ENCODE measurements around the gene LNX1.

LNX1 gene

GRCh38 chr4:53538756-53539155, 52.5 kb downstream of the LNX1 start:
- DNase-seq (ENCODE audit: extremely low read depth in 1 of 2, low read depth in 1 of 2): no peak

- DNase-seq (ENCODE audit: extremely low read depth in 1 of 2, low read depth in 1 of 2): no peak
Measured at GRCh38 chr4:53537606-53538005, 53.7 kb downstream of the LNX1 start.

GRCh38 chr4:53536328-53536727, 55.0 kb downstream of the LNX1 start:
- DNase-seq (ENCODE audit: extremely low read depth in 1 of 2, low read depth in 1 of 2): no peak

GRCh38 chr4:53535567-53535966, 55.7 kb downstream of the LNX1 start:
- DNase-seq (ENCODE audit: extremely low read depth in 1 of 2, low read depth in 1 of 2): no peak

- DNase-seq (ENCODE audit: extremely low read depth in 1 of 2, low read depth in 1 of 2): no peak
Measured at GRCh38 chr4:53534684-53535083, 56.6 kb downstream of the LNX1 start.

GRCh38 chr4:53532521-53532920, 58.8 kb downstream of the LNX1 start:
- DNase-seq (ENCODE audit: extremely low read depth in 1 of 2, low read depth in 1 of 2): no peak

GRCh38 chr4:53531585-53532224, 59.6 kb downstream of the LNX1 start:
- DNase-seq (ENCODE audit: extremely low read depth in 1 of 2, low read depth in 1 of 2): no peak

- no peak for DNase-seq (ENCODE audit: extremely low read depth in 1 of 2, low read depth in 1 of 2)
Measured at GRCh38 chr4:53529025-53529424, 62.3 kb downstream of the LNX1 start.

- no peak for DNase-seq (ENCODE audit: extremely low read depth in 1 of 2, low read depth in 1 of 2)
Measured at GRCh38 chr4:53527930-53528329, 63.4 kb downstream of the LNX1 start.

GRCh38 chr4:53527326-53527725, 64.0 kb downstream of the LNX1 start:
- DNase-seq (ENCODE audit: extremely low read depth in 1 of 2, low read depth in 1 of 2): no peak

- DNase-seq (ENCODE audit: extremely low read depth in 1 of 2, low read depth in 1 of 2): no peak
Measured at GRCh38 chr4:53522334-53522733, 69.0 kb downstream of the LNX1 start.

- DNase-seq (ENCODE audit: extremely low read depth in 1 of 2, low read depth in 1 of 2): no peak
Measured at GRCh38 chr4:53520116-53520515, 71.2 kb downstream of the LNX1 start.

GRCh38 chr4:53518807-53519206, 72.5 kb downstream of the LNX1 start:
- DNase-seq (ENCODE audit: extremely low read depth in 1 of 2, low read depth in 1 of 2): no peak

GRCh38 chr4:53515076-53515475, 76.2 kb downstream of the LNX1 start:
- DNase-seq (ENCODE audit: extremely low read depth in 1 of 2, low read depth in 1 of 2): no peak

- no peak for DNase-seq (ENCODE audit: extremely low read depth in 1 of 2, low read depth in 1 of 2)
Measured at GRCh38 chr4:53514509-53514908, 76.8 kb downstream of the LNX1 start.

- DNase-seq (ENCODE audit: extremely low read depth in 1 of 2, low read depth in 1 of 2): no peak
Measured at GRCh38 chr4:53512608-53513007, 78.7 kb downstream of the LNX1 start.

GRCh38 chr4:53511014-53511413, 80.3 kb downstream of the LNX1 start:
- no peak for DNase-seq (ENCODE audit: extremely low read depth in 1 of 2, low read depth in 1 of 2)

GRCh38 chr4:53510321-53510720, 81.0 kb downstream of the LNX1 start:
- no peak for DNase-seq (ENCODE audit: extremely low read depth in 1 of 2, low read depth in 1 of 2)

- DNase-seq (ENCODE audit: extremely low read depth in 1 of 2, low read depth in 1 of 2): no peak
Measured at GRCh38 chr4:53508446-53508845, 82.8 kb downstream of the LNX1 start.

GRCh38 chr4:53507671-53508286, 83.5 kb downstream of the LNX1 start:
- DNase-seq (ENCODE audit: extremely low read depth in 1 of 2, low read depth in 1 of 2): no peak

GRCh38 chr4:53507058-53507457, 84.2 kb downstream of the LNX1 start:
- DNase-seq (ENCODE audit: extremely low read depth in 1 of 2, low read depth in 1 of 2): no peak

- DNase-seq (ENCODE audit: extremely low read depth in 1 of 2, low read depth in 1 of 2): no peak
Measured at GRCh38 chr4:53505947-53506346, 85.3 kb downstream of the LNX1 start.

GRCh38 chr4:53502094-53502493, 89.2 kb downstream of the LNX1 start:
- DNase-seq (ENCODE audit: extremely low read depth in 1 of 2, low read depth in 1 of 2): no peak

Data from activated CD8-positive, alpha-beta memory T cell treated with anti-CD3 and anti-CD28 coated beads for 1 hour (primary cell).